Measurements from ENCODE around the gene ARHGEF28.

- TF ChIP-seq, protein P1, sequence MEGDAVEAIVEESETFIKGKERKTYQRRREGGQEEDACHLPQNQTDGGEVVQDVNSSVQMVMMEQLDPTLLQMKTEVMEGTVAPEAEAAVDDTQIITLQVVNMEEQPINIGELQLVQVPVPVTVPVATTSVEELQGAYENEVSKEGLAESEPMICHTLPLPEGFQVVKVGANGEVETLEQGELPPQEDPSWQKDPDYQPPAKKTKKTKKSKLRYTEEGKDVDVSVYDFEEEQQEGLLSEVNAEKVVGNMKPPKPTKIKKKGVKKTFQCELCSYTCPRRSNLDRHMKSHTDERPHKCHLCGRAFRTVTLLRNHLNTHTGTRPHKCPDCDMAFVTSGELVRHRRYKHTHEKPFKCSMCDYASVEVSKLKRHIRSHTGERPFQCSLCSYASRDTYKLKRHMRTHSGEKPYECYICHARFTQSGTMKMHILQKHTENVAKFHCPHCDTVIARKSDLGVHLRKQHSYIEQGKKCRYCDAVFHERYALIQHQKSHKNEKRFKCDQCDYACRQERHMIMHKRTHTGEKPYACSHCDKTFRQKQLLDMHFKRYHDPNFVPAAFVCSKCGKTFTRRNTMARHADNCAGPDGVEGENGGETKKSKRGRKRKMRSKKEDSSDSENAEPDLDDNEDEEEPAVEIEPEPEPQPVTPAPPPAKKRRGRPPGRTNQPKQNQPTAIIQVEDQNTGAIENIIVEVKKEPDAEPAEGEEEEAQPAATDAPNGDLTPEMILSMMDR (IDR thresholded peaks at IDR 0.05; ENCODE audit: low read depth, low read length) = no peak
- TF ChIP-seq POLR2A (IDR thresholded peaks at IDR 0.05; ENCODE audit: extremely low read depth, insufficient read length) = no peak
- no peak for TF ChIP-seq MAX (IDR thresholded peaks at IDR 0.05; ENCODE audit: low read depth, low read length)
- no peak for TF ChIP-seq MYC (IDR thresholded peaks at IDR 0.05; ENCODE audit: low read depth, low read length)
Observed at GRCh38 chr5:73897893-73898292, 271.9 kb downstream of the ARHGEF28 start.

Data from NB4 (cell line).